SK-N-SH treated with all-trans-retinoic acid at 6 μM for 48 hours (cell line): Measurements from ENCODE around the gene SLCO1C1.

Experiments
- ATAC-seq: fragments of 200-7000 bp; cut with Tn5 transposase; 3 replicates; pipeline ENCODE4 v1.9.1; 2020; ENCODE audit warnings: mild to moderate bottlenecking, moderate library complexity
- ARNTL ChIP-seq: fragments of 450-650 bp; formaldehyde crosslinking; IDR thresholded peaks from 2 replicates; pipeline ENCODE4 v1.5.0; 2020; ENCODE audit warnings: low read depth, mild to moderate bottlenecking, moderate library complexity, borderline replicate concordance
- BACH2 ChIP-seq: fragments of 250-450 bp; sonication (Bioruptor Pico); IDR thresholded peaks from 2 replicates; pipeline ENCODE4 v1.9.0; 2021; ENCODE audit warnings: mild to moderate bottlenecking, borderline replicate concordance
- CSDC2 ChIP-seq: fragments of 250-450 bp; sonication (Bioruptor Pico); IDR thresholded peaks from 2 replicates; pipeline ENCODE4 v1.5.0; 2020; ENCODE audit warnings: mild to moderate bottlenecking, moderate library complexity
- GLIS3 ChIP-seq: fragments of 250-450 bp; sonication (Bioruptor Pico); IDR thresholded peaks from 2 replicates; pipeline ENCODE4 v1.5.0; 2020; ENCODE audit warnings: mild to moderate bottlenecking, moderate library complexity
- ISL1 ChIP-seq: fragments of 250-450 bp; sonication (Bioruptor Pico); IDR thresholded peaks from 2 replicates; pipeline ENCODE4 v2.1.2; 2022; ENCODE audit warnings: mild to moderate bottlenecking, moderate library complexity
- OSR1 ChIP-seq: fragments of 250-450 bp; sonication (Bioruptor Pico); IDR thresholded peaks from 2 replicates; pipeline ENCODE4 v1.8.0; 2022; ENCODE audit warnings: moderate library complexity, mild to moderate bottlenecking, inconsistent platforms
- POU6F1 ChIP-seq: fragments of 250-450 bp; sonication (Bioruptor Pico); IDR thresholded peaks from 2 replicates; pipeline ENCODE4 v1.8.0; 2021; ENCODE audit warnings: low read depth, mild to moderate bottlenecking, moderate library complexity, borderline replicate concordance
- PPARA ChIP-seq: fragments of 250-450 bp; sonication (Bioruptor Pico); IDR thresholded peaks from 2 replicates; pipeline ENCODE4 v1.5.0; 2020; ENCODE audit warnings: mild to moderate bottlenecking, borderline replicate concordance
- TCF4 ChIP-seq: fragments of 250-450 bp; sonication (Bioruptor Pico); IDR thresholded peaks from 2 replicates; pipeline ENCODE4 v1.8.0; 2021; ENCODE audit warnings: mild to moderate bottlenecking, moderate library complexity, borderline replicate concordance
- TOX ChIP-seq: fragments of 250-450 bp; sonication (Bioruptor Pico); IDR thresholded peaks from 2 replicates; pipeline ENCODE4 v1.8.0; 2021; ENCODE audit warnings: mild to moderate bottlenecking, moderate library complexity, borderline replicate concordance
- ZC3H10 ChIP-seq: fragments of 250-450 bp; sonication (Bioruptor Pico); IDR thresholded peaks from 2 replicates; pipeline ENCODE4 v1.5.1; 2021; ENCODE audit warnings: mild to moderate bottlenecking, moderate library complexity
- ZFP3 ChIP-seq: fragments of 250-450 bp; sonication (Bioruptor Pico); IDR thresholded peaks from 2 replicates; pipeline ENCODE4 v1.5.0; 2020; ENCODE audit warnings: mild to moderate bottlenecking, moderate library complexity
- ZFP30 ChIP-seq: fragments of 450-650 bp; formaldehyde crosslinking; IDR thresholded peaks from 2 replicates; pipeline ENCODE4 v1.5.0; 2022; ENCODE audit warnings: mild to moderate bottlenecking, moderate library complexity
- ZNF565 ChIP-seq: fragments of 450-650 bp; formaldehyde crosslinking; conservative IDR thresholded peaks from 2 replicates; pipeline ENCODE4 v1.5.0; 2020; ENCODE audit warnings: low read depth, mild to moderate bottlenecking, moderate library complexity
- ZNF70 ChIP-seq: fragments of 450-650 bp; formaldehyde crosslinking; IDR thresholded peaks from 2 replicates; pipeline ENCODE4 v1.5.0; 2020; ENCODE audit warnings: mild to moderate bottlenecking, moderate library complexity
- ZNF8 ChIP-seq: fragments of 450-650 bp; formaldehyde crosslinking; IDR thresholded peaks from 2 replicates; pipeline ENCODE4 v1.5.0; 2020; ENCODE audit warnings: mild to moderate bottlenecking, moderate library complexity
- TF ChIP-seq, protein P1 (sequence below): fragments of 250-450 bp; sonication (Bioruptor Pico); IDR thresholded peaks from 2 replicates; pipeline ENCODE4 v1.5.1; 2021; ENCODE audit warnings: mild to moderate bottlenecking, moderate library complexity
- TF ChIP-seq, protein P2 (sequence below): fragments of 250-450 bp; sonication (Bioruptor Pico); IDR thresholded peaks from 2 replicates; pipeline ENCODE4 v1.8.0; 2020; ENCODE audit warnings: mild to moderate bottlenecking, moderate library complexity, borderline replicate concordance
- TF ChIP-seq, protein P3 (sequence below): fragments of 250-450 bp; sonication (Bioruptor Pico); IDR thresholded peaks from 2 replicates; pipeline ENCODE4 v1.5.0; 2020; ENCODE audit warnings: mild to moderate bottlenecking, moderate library complexity
- TF ChIP-seq, protein P4 (sequence below): fragments of 250-450 bp; sonication (Bioruptor Pico); IDR thresholded peaks from 2 replicates; pipeline ENCODE4 v1.5.1; 2020; ENCODE audit warnings: low read depth, mild to moderate bottlenecking, moderate library complexity

Gene SLCO1C1

DNA sequence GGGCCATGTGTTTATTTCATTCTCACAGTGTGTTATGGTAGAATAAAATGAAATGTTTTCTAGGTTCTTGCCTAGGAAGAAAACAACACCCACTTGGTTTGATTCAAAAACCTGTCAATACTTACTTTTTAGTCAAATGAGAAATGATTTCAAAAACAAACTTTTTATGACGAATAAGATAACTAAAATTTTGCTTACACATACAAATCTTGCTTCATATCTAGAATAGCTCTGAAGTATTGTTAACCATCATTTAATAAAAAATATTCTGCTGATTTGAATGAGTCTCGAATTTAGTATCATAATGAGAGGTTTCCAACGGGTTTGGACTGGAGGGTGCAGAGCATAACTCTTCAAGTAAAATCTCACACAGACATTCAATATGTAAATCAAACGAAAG, 23.2 kb downstream of the SLCO1C1 start (continued):
- TF ChIP-seq, protein P1, sequence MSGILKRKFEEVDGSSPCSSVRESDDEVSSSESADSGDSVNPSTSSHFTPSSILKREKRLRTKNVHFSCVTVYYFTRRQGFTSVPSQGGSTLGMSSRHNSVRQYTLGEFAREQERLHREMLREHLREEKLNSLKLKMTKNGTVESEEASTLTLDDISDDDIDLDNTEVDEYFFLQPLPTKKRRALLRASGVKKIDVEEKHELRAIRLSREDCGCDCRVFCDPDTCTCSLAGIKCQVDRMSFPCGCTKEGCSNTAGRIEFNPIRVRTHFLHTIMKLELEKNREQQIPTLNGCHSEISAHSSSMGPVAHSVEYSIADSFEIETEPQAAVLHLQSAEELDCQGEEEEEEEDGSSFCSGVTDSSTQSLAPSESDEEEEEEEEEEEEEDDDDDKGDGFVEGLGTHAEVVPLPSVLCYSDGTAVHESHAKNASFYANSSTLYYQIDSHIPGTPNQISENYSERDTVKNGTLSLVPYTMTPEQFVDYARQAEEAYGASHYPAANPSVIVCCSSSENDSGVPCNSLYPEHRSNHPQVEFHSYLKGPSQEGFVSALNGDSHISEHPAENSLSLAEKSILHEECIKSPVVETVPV (CRISPR knock-in tag) = no peak
- TF ChIP-seq ZNF70 (CRISPR knock-in tag) (no peak), ZFP30 (CRISPR knock-in tag) (no peak)
- TF ChIP-seq, protein P2, sequence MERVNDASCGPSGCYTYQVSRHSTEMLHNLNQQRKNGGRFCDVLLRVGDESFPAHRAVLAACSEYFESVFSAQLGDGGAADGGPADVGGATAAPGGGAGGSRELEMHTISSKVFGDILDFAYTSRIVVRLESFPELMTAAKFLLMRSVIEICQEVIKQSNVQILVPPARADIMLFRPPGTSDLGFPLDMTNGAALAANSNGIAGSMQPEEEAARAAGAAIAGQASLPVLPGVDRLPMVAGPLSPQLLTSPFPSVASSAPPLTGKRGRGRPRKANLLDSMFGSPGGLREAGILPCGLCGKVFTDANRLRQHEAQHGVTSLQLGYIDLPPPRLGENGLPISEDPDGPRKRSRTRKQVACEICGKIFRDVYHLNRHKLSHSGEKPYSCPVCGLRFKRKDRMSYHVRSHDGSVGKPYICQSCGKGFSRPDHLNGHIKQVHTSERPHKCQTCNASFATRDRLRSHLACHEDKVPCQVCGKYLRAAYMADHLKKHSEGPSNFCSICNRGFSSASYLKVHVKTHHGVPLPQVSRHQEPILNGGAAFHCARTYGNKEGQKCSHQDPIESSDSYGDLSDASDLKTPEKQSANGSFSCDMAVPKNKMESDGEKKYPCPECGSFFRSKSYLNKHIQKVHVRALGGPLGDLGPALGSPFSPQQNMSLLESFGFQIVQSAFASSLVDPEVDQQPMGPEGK (CRISPR knock-in tag) = no peak

- no peak for TF ChIP-seq GLIS3 (CRISPR knock-in tag)
- TF ChIP-seq ZNF565 (CRISPR knock-in tag) = no peak
- TF ChIP-seq, protein P3, sequence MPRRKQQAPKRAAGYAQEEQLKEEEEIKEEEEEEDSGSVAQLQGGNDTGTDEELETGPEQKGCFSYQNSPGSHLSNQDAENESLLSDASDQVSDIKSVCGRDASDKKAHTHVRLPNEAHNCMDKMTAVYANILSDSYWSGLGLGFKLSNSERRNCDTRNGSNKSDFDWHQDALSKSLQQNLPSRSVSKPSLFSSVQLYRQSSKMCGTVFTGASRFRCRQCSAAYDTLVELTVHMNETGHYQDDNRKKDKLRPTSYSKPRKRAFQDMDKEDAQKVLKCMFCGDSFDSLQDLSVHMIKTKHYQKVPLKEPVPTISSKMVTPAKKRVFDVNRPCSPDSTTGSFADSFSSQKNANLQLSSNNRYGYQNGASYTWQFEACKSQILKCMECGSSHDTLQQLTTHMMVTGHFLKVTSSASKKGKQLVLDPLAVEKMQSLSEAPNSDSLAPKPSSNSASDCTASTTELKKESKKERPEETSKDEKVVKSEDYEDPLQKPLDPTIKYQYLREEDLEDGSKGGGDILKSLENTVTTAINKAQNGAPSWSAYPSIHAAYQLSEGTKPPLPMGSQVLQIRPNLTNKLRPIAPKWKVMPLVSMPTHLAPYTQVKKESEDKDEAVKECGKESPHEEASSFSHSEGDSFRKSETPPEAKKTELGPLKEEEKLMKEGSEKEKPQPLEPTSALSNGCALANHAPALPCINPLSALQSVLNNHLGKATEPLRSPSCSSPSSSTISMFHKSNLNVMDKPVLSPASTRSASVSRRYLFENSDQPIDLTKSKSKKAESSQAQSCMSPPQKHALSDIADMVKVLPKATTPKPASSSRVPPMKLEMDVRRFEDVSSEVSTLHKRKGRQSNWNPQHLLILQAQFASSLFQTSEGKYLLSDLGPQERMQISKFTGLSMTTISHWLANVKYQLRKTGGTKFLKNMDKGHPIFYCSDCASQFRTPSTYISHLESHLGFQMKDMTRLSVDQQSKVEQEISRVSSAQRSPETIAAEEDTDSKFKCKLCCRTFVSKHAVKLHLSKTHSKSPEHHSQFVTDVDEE (CRISPR knock-in tag) = no peak
- no peak for TF ChIP-seq POU6F1 (CRISPR knock-in tag)
- no peak for TF ChIP-seq ZC3H10
- TF ChIP-seq ZFP3 = no peak
- TF ChIP-seq TCF4 (CRISPR knock-in tag) = no peak
- TF ChIP-seq CSDC2 (CRISPR knock-in tag) = no peak
- no peak for TF ChIP-seq OSR1 (CRISPR knock-in tag)
- no peak for TF ChIP-seq ZNF8 (CRISPR knock-in tag)
- TF ChIP-seq ISL1 = no peak
- no peak for TF ChIP-seq TOX (CRISPR knock-in tag)
- TF ChIP-seq PPARA = no peak
Measured at GRCh38 chr12:20722142-20722541, 27.0 kb downstream of the SLCO1C1 start.

GRCh38 chr12:20731274-20731673, 36.1 kb downstream of the SLCO1C1 start:
- TF ChIP-seq ZC3H10 (no peak), ZNF70 (CRISPR knock-in tag) (no peak), POU6F1 (CRISPR knock-in tag) (no peak), TCF4 (CRISPR knock-in tag) (no peak), CSDC2 (CRISPR knock-in tag) (no peak), ARNTL (no peak), OSR1 (CRISPR knock-in tag) (no peak), ISL1 (no peak), BACH2 (no peak), ZFP3 (no peak), PPARA (no peak), GLIS3 (CRISPR knock-in tag) (no peak), ZFP30 (CRISPR knock-in tag) (no peak), ZNF8 (CRISPR knock-in tag) (no peak)
- TF ChIP-seq, protein P2 (CRISPR knock-in tag) = no peak
- TF ChIP-seq, protein P4, sequence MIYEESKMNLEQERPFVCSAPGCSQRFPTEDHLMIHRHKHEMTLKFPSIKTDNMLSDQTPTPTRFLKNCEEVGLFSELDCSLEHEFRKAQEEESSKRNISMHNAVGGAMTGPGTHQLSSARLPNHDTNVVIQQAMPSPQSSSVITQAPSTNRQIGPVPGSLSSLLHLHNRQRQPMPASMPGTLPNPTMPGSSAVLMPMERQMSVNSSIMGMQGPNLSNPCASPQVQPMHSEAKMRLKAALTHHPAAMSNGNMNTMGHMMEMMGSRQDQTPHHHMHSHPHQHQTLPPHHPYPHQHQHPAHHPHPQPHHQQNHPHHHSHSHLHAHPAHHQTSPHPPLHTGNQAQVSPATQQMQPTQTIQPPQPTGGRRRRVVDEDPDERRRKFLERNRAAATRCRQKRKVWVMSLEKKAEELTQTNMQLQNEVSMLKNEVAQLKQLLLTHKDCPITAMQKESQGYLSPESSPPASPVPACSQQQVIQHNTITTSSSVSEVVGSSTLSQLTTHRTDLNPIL (CRISPR knock-in tag) = no peak
- ATAC-seq = no peak

More at GRCh38 chr12:20722142-20722541, 27.0 kb downstream of the SLCO1C1 start:
- ATAC-seq = no peak
